ENCODE results near the gene TPX2.

Gene TPX2

GRCh38 chr20:31833130-31833930, 94.2 kb downstream of the TPX2 start:
- no peak for DNase-seq (ENCODE audit: low read depth)
- TF ChIP-seq CTCF (conservative IDR thresholded peaks at IDR 0.05; ENCODE audit: low read length): peak; percentile 81

GRCh38 chr20:31833931-31834521, 94.9 kb downstream of the TPX2 start:
- no peak for TF ChIP-seq CTCF (conservative IDR thresholded peaks at IDR 0.05; ENCODE audit: low read length)
- DNase-seq (ENCODE audit: low read depth): no peak
- no peak overlapping the region for H3K4me3 ChIP-seq (ENCODE audit: low read length)

More at GRCh38 chr20:31833130-31833930, 94.2 kb downstream of the TPX2 start:
- no peak overlapping the region for H3K4me3 ChIP-seq (ENCODE audit: low read length)

GRCh38 chr20:31835554-31835953, 96.5 kb downstream of the TPX2 start:
- no peak for DNase-seq (ENCODE audit: low read depth)
- TF ChIP-seq CTCF (conservative IDR thresholded peaks at IDR 0.05; ENCODE audit: low read length): no peak
- no peak overlapping the region for H3K4me3 ChIP-seq (ENCODE audit: low read length)

GRCh38 chr20:31835977-31836852, 97.1 kb downstream of the TPX2 start:
- TF ChIP-seq CTCF (conservative IDR thresholded peaks at IDR 0.05; ENCODE audit: low read length): no peak
- DNase-seq (ENCODE audit: low read depth): peak; percentile 91
- no peak overlapping the region for H3K4me3 ChIP-seq (ENCODE audit: low read length)

GRCh38 chr20:31836853-31837608, 97.9 kb downstream of the TPX2 start:
- H3K4me3 ChIP-seq (ENCODE audit: low read length): no peak overlapping the region
- peak; percentile 61 for DNase-seq (ENCODE audit: low read depth)
- TF ChIP-seq CTCF (conservative IDR thresholded peaks at IDR 0.05; ENCODE audit: low read length): no peak

- TF ChIP-seq CTCF (conservative IDR thresholded peaks at IDR 0.05; ENCODE audit: low read length): no peak
- peak; percentile 65 for DNase-seq (ENCODE audit: low read depth)
- H3K4me3 ChIP-seq (ENCODE audit: low read length): no peak overlapping the region
These were observed 98.9 kb downstream of the TPX2 start for GRCh38 chr20:31837896-31838397.

All from AG10803 (cell line).